Measurements from ENCODE around the gene ZNF644.

DNA sequence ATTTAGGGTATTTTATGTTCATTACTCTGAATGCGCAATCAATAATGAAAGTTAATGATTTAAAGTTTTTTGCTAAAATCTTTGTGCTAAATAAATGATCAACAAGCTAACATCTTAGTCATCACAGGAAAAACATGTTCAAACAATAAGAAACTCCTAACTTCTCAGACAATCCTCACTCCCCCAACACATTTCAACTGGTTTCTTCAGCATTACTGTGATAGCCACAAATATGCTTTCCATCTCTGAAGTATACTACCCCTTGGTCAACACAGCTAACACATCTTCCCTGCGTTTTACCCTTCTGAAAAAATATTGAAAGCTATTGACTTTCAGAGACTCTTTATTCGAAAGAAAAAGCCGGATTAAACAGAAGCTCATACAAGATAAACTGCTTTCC, 85.8 kb downstream of the ZNF644 start:
- TF ChIP-seq, protein P1, sequence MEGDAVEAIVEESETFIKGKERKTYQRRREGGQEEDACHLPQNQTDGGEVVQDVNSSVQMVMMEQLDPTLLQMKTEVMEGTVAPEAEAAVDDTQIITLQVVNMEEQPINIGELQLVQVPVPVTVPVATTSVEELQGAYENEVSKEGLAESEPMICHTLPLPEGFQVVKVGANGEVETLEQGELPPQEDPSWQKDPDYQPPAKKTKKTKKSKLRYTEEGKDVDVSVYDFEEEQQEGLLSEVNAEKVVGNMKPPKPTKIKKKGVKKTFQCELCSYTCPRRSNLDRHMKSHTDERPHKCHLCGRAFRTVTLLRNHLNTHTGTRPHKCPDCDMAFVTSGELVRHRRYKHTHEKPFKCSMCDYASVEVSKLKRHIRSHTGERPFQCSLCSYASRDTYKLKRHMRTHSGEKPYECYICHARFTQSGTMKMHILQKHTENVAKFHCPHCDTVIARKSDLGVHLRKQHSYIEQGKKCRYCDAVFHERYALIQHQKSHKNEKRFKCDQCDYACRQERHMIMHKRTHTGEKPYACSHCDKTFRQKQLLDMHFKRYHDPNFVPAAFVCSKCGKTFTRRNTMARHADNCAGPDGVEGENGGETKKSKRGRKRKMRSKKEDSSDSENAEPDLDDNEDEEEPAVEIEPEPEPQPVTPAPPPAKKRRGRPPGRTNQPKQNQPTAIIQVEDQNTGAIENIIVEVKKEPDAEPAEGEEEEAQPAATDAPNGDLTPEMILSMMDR (IDR thresholded peaks at IDR 0.05): no peak
- no peak for TF ChIP-seq POLR2A (IDR thresholded peaks at IDR 0.05)

Measured in heart left ventricle (tissue), 13 donors.